Measurements from ENCODE around the gene NFIB.

The NFIB gene

GRCh38 chr9:14104496-14104895 lies 209.4 kb downstream of the NFIB start:
- H3K4me3 ChIP-seq (ENCODE audit: low read depth, low read length), result no peak overlapping the region
- TF ChIP-seq, protein P1, sequence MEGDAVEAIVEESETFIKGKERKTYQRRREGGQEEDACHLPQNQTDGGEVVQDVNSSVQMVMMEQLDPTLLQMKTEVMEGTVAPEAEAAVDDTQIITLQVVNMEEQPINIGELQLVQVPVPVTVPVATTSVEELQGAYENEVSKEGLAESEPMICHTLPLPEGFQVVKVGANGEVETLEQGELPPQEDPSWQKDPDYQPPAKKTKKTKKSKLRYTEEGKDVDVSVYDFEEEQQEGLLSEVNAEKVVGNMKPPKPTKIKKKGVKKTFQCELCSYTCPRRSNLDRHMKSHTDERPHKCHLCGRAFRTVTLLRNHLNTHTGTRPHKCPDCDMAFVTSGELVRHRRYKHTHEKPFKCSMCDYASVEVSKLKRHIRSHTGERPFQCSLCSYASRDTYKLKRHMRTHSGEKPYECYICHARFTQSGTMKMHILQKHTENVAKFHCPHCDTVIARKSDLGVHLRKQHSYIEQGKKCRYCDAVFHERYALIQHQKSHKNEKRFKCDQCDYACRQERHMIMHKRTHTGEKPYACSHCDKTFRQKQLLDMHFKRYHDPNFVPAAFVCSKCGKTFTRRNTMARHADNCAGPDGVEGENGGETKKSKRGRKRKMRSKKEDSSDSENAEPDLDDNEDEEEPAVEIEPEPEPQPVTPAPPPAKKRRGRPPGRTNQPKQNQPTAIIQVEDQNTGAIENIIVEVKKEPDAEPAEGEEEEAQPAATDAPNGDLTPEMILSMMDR (IDR thresholded peaks at IDR 0.05; ENCODE audit: borderline replicate concordance, insufficient read depth, low read depth, low read length), result no peak

DNA sequence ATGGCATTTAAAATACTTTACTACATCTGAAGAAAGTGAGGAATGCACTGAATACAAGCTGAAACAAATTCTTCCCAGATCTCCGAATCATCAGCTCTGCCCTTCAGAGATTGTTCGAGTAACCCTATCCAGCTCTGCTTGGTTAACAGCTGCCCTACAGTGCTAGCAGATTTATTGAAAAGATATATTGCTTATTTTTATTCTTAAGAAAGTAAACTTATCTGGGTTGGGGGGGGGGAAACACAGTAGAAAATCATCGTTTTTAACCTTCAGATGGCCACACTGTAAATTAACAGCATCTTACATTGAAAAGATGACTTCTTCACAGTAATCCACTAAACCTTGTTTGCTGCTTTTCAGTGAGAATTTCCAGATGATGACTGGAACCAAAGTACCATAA lies 210.8 kb downstream of the NFIB start:
- TF ChIP-seq, protein P1 (IDR thresholded peaks at IDR 0.05; ENCODE audit: borderline replicate concordance, insufficient read depth, low read depth, low read length), result no peak
- no peak overlapping the region for H3K4me3 ChIP-seq (ENCODE audit: low read depth, low read length)

GRCh38 chr9:14099737-14100136 lies 214.2 kb downstream of the NFIB start:
- TF ChIP-seq, protein P1 (IDR thresholded peaks at IDR 0.05; ENCODE audit: borderline replicate concordance, insufficient read depth, low read depth, low read length), result no peak
- no peak overlapping the region for H3K4me3 ChIP-seq (ENCODE audit: low read depth, low read length)

GRCh38 chr9:14098486-14099180 lies 215.3 kb downstream of the NFIB start:
- TF ChIP-seq, protein P1 (IDR thresholded peaks at IDR 0.05; ENCODE audit: borderline replicate concordance, insufficient read depth, low read depth, low read length), result no peak
- no peak overlapping the region for H3K4me3 ChIP-seq (ENCODE audit: low read depth, low read length)

DNA sequence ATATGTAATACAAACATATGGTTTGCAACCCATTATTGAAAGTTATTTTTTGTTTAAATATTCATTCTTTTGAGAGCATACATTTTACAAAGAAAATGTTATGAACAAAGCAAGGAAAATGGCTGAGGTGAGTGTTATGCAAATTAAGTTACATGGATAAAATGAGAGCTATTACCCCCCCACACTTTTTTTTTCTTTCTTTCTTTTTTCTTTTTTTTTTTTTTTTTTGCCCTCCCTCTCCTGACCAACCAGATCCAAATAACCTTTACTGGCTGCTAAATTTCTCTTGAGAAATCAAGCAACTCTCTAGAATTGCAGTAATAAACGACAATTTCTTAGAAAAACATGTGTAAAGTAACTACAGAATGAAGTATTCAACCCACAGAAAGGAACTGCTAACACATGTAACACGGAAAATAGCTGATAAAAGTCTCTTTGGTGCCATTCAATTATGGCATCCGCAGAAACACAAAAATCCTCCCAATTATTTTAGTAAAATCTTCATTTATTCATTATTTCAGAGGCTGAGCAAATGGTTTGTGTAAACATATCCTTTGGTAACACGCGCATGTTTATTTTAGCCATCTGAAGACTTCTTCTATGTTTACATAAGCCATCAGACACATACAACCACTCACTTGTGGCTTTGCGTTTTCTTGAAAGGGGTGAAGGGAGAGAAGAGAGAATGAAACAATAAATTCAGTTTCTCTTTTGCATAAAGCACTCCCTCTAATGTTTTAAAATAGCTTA lies 216.1 kb downstream of the NFIB start:
- TF ChIP-seq, protein P1 (IDR thresholded peaks at IDR 0.05; ENCODE audit: borderline replicate concordance, insufficient read depth, low read depth, low read length), result no peak
- no peak overlapping the region for H3K4me3 ChIP-seq (ENCODE audit: low read depth, low read length)

DNA sequence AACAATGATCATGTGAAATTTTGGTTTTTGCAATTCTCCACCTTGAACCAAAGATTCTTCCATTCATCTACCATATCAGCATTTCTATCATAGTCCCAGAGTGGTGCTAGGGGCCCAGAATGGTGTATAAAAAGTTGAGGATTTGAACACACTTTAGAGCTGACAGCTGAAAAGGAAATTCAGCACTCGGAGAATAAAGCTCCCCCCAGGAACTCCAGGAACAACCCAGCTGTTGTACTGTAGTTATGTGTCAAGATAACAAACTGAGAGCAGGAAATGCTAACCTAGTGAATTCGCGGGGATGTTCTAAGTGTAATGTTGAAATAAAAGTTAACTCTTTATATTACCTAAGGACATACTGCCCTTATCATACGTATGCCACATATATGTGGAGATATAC lies 216.7 kb downstream of the NFIB start:
- H3K4me3 ChIP-seq (ENCODE audit: low read depth, low read length), result no peak overlapping the region
- TF ChIP-seq, protein P1 (IDR thresholded peaks at IDR 0.05; ENCODE audit: borderline replicate concordance, insufficient read depth, low read depth, low read length), result no peak
